ENCODE measurements around the gene SMYD3. TPM values are rescaled to one million over a fixed set of nuclear protein-coding genes. Genes with fewer than 3 reads are reported as not detected.

SMYD3 gene
- total and polyA plus RNA-seq, 2 of the 13 experiments (the other 11 are each of a cell fraction or from before 2014, with no cell fraction given), result 27.7 to 35.8 TPM

DNA sequence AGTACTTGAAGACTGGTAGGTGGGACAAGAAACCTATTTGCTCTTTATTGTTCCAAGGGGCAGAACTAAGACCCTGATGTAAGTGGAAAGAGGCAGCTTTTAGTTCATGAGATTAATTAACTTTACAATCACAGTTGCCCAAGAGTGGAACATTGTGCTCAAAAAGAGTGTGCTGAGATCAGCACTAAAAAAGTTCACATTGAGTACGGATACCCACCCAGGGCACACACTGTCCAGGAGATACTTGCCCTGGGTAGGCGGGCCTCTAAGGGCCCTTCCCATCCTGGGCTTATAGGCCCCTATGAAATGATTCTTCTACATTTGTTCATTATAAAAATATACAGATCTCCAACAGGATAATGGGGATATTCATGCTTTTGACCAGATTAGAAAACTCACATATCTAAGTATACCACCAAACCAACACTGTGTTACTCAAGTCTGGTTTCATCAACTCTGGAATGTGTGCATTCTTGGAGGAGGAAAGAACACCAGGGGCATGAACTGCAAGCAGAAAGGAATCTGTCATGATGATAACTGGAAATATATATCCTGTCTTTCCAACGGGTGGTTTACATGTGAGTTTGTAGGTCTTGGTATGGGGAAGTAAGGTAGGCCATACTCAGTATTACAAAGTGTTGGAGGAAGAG, 626.2 kb downstream of the SMYD3 start:
- H3K9me3 ChIP-seq (ENCODE audit: low read length), result no peaks in the 10 kb centered on the region
- FAIRE-seq (no peak), DNase-seq (ENCODE audit: low spot score) (no peak), ATAC-seq (no peak)
- ChIA-PET POLR2A (no interaction called here), CTCF (ENCODE audit: low intra/inter-chr PET ratio, low total read pairs) (no interaction called here)
- no peak overlapping the region for H3K9ac ChIP-seq (ENCODE audit: insufficient read depth, low read depth, low read length)
- BruUV-seq (replicated peaks), result no TSS peak
- H3K4me2 ChIP-seq (ENCODE audit: low read depth, low read length), result no peak overlapping the region
- no peaks in the 10 kb centered on the region for H3K36me3 ChIP-seq (replicated peaks in 1 of 2; ENCODE audit: control insufficient read depth in 1 of 2, insufficient read depth in 2 of 2, low read length in 2 of 2)
- no peaks in the 10 kb centered on the region for H4K20me1 ChIP-seq (ENCODE audit: insufficient read depth, low read length)
- peaks cover 7% of the 10 kb centered on the region; the same call in 1 of the 2 replicates for H3K4me1 ChIP-seq (ENCODE audit: insufficient read depth, low read length)
- in situ Hi-C loops (cut with HindIII; ENCODE audit: extremely low pct_ligation_motif_present, low pct_unique_long_range_greater_than_20kb), result no loop called here
- H3K4me3 ChIP-seq (replicated peaks in 1 of 3; ENCODE audit: insufficient read depth in 1 of 3, low read depth in 2 of 3, low read length in 3 of 3), result no peak overlapping the region
- intact Hi-C loops (cut with micrococcal nuclease; ENCODE audit: unreplicated experiment), result no loop called here
- no peaks in the 10 kb centered on the region for H3K79me2 ChIP-seq (ENCODE audit: insufficient read depth, low read length)
- no peak overlapping the region for H3K27ac ChIP-seq (ENCODE audit: extremely low read length, insufficient read depth, low read length)
- no peaks in the 10 kb centered on the region for H3K27me3 ChIP-seq (ENCODE audit: control insufficient read depth in 1 of 2, insufficient read depth in 2 of 2, low read length in 2 of 2)
- H2AFZ ChIP-seq (ENCODE audit: low read length), result no peak overlapping the region
- 78% methylated on average over 3 of the region's 3 CpGs for WGBS (ENCODE audit: low lambda C conversion rate)
- TF ChIP-seq MAFK (conservative IDR thresholded peaks at IDR 0.05 in 1 of 2, IDR thresholded peaks at IDR 0.05 in 1 of 2; ENCODE audit: low read length in 2 of 2) (peak in 1 of 2 experiments; percentile 9; a peak in 1 of 4 replicates), ZNF792 (CRISPR knock-in tag; IDR thresholded peaks at IDR 0.05) (no peak)

GRCh38 chr1:245879091-245879490, 628.0 kb downstream of the SMYD3 start:
- in situ Hi-C loops (cut with HindIII; ENCODE audit: extremely low pct_ligation_motif_present, low pct_unique_long_range_greater_than_20kb), result no loop called here
- Histone ChIP-seq H3K79me2 (ENCODE audit: insufficient read depth, low read length) (no peaks in the 10 kb centered on the region), H3K4me2 (ENCODE audit: low read depth, low read length) (no peak overlapping the region), H4K20me1 (ENCODE audit: insufficient read depth, low read length) (no peaks in the 10 kb centered on the region), H2AFZ (ENCODE audit: low read length) (no peak overlapping the region), H3K4me1 (ENCODE audit: insufficient read depth, low read length) (peaks cover 7% of the 10 kb centered on the region; the same call in 1 of the 2 replicates), H3K27ac (ENCODE audit: extremely low read length, insufficient read depth, low read length) (no peak overlapping the region), H3K27me3 (ENCODE audit: control insufficient read depth in 1 of 2, insufficient read depth in 2 of 2, low read length in 2 of 2) (no peaks in the 10 kb centered on the region), H3K36me3 (replicated peaks in 1 of 2; ENCODE audit: control insufficient read depth in 1 of 2, insufficient read depth in 2 of 2, low read length in 2 of 2) (no peaks in the 10 kb centered on the region), H3K9ac (ENCODE audit: insufficient read depth, low read depth, low read length) (no peak overlapping the region), H3K4me3 (replicated peaks in 1 of 3; ENCODE audit: insufficient read depth in 1 of 3, low read depth in 2 of 3, low read length in 3 of 3) (no peak overlapping the region), H3K9me3 (ENCODE audit: low read length) (no peaks in the 10 kb centered on the region)
- BruUV-seq (replicated peaks), result no TSS peak
- ChIA-PET CTCF (ENCODE audit: low intra/inter-chr PET ratio, low total read pairs) (no interaction called here), POLR2A (no interaction called here)
- DNase-seq (ENCODE audit: low spot score), result no peak
- TF ChIP-seq MIER2 (CRISPR knock-in tag; IDR thresholded peaks at IDR 0.05), result no peak
- TF ChIP-seq, protein P1, sequence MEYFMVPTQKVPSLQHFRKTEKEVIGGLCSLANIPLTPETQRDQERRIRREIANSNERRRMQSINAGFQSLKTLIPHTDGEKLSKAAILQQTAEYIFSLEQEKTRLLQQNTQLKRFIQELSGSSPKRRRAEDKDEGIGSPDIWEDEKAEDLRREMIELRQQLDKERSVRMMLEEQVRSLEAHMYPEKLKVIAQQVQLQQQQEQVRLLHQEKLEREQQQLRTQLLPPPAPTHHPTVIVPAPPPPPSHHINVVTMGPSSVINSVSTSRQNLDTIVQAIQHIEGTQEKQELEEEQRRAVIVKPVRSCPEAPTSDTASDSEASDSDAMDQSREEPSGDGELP (IDR thresholded peaks at IDR 0.05; ENCODE audit: borderline replicate concordance, low read depth), result peak; percentile 37; the same call in 1 of the 2 replicates
- no peak for ATAC-seq
- WGBS (ENCODE audit: low lambda C conversion rate), result 86% methylated on average over 10 of the region's 10 CpGs
- no peak for FAIRE-seq
- intact Hi-C loops (cut with micrococcal nuclease; ENCODE audit: unreplicated experiment), result no loop called here
